ENCODE data around the gene PCOLCE2. TPM values are rescaled to one million over a fixed set of nuclear protein-coding genes. Genes with fewer than 3 reads are reported as not detected.

The PCOLCE2 gene
- total RNA-seq, 1 donor from 2014 or later: 1.7 TPM

DNA sequence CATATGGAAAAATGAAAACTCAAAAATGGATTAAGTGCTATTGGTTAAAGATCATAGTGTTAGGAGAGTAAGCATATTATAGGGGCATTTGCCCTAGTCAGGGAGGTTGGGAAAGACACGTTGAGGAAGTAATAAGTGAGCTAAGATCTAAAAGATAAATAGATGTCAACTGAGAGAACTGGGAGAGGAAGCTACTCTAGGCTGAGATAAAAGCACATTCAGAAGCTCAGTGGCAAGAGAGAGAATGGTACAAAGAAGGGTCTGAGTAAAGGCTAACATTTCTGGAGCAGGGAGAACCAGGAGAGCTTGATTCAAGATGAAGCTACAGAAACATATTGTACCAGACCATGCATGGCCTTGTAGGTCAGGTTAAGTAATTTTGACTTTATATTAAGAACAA is 101.2 kb downstream of the PCOLCE2 start:
- TF ChIP-seq CTCF (IDR thresholded peaks at IDR 0.05; ENCODE audit: insufficient read depth, low read length, poor library complexity, severe bottlenecking): no peak
- no peak for DNase-seq (ENCODE audit: low read depth)
- H3K36me3 ChIP-seq (ENCODE audit: control insufficient read depth, insufficient read depth, low read length): peaks cover 2% of the 10 kb centered on the region
- no peak overlapping the region for H3K4me3 ChIP-seq (ENCODE audit: low read depth, low read length)
- H3K27me3 ChIP-seq (ENCODE audit: control insufficient read depth, insufficient read depth, low read length): no peaks in the 10 kb centered on the region

GRCh38 chr3:142785996-142786395 is 102.9 kb downstream of the PCOLCE2 start:
- peaks cover 2% of the 10 kb centered on the region for H3K36me3 ChIP-seq (ENCODE audit: control insufficient read depth, insufficient read depth, low read length)
- no peaks in the 10 kb centered on the region for H3K27me3 ChIP-seq (ENCODE audit: control insufficient read depth, insufficient read depth, low read length)
- TF ChIP-seq CTCF (IDR thresholded peaks at IDR 0.05; ENCODE audit: insufficient read depth, low read length, poor library complexity, severe bottlenecking): no peak
- no peak overlapping the region for H3K4me3 ChIP-seq (ENCODE audit: low read depth, low read length)
- no peak for DNase-seq (ENCODE audit: low read depth)

GRCh38 chr3:142784228-142784627 is 104.7 kb downstream of the PCOLCE2 start:
- DNase-seq (ENCODE audit: low read depth): no peak
- H3K36me3 ChIP-seq (ENCODE audit: control insufficient read depth, insufficient read depth, low read length): peaks cover 2% of the 10 kb centered on the region
- H3K4me3 ChIP-seq (ENCODE audit: low read depth, low read length): no peak overlapping the region
- TF ChIP-seq CTCF (IDR thresholded peaks at IDR 0.05; ENCODE audit: insufficient read depth, low read length, poor library complexity, severe bottlenecking): no peak
- no peaks in the 10 kb centered on the region for H3K27me3 ChIP-seq (ENCODE audit: control insufficient read depth, insufficient read depth, low read length)

DNA sequence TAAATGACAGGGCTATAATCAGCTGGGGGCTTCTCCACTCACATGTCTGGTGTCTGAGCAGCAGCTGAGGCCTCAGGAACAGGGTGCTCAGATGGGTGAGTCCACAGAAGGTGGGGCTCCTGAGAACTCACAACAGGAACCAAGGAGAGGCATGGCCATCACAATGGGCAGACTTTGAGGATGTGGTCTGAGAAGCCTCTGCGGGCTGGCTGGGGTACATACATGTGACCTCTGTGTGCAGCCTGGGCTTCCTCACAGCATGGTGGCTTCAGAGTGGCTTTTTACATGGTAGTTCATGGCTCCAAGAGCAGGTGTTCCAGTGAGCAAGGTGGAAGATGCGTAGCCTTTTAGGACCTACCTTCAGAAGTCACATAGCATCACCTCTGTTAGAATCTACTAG is 106.3 kb downstream of the PCOLCE2 start:
- no peaks in the 10 kb centered on the region for H3K27me3 ChIP-seq (ENCODE audit: control insufficient read depth, insufficient read depth, low read length)
- H3K36me3 ChIP-seq (ENCODE audit: control insufficient read depth, insufficient read depth, low read length): no peaks in the 10 kb centered on the region
- no peak for DNase-seq (ENCODE audit: low read depth)
- no peak for TF ChIP-seq CTCF (IDR thresholded peaks at IDR 0.05; ENCODE audit: insufficient read depth, low read length, poor library complexity, severe bottlenecking)
- H3K4me3 ChIP-seq (ENCODE audit: low read depth, low read length): no peak overlapping the region

- no peak for TF ChIP-seq CTCF (IDR thresholded peaks at IDR 0.05; ENCODE audit: insufficient read depth, low read length, poor library complexity, severe bottlenecking)
- Histone ChIP-seq H3K4me3 (ENCODE audit: low read depth, low read length) (no peak overlapping the region), H3K27me3 (ENCODE audit: control insufficient read depth, insufficient read depth, low read length) (no peaks in the 10 kb centered on the region), H3K36me3 (ENCODE audit: control insufficient read depth, insufficient read depth, low read length) (no peaks in the 10 kb centered on the region)
- DNase-seq (ENCODE audit: low read depth): no peak
Measured at GRCh38 chr3:142779591-142779990, 109.3 kb downstream of the PCOLCE2 start.

DNA sequence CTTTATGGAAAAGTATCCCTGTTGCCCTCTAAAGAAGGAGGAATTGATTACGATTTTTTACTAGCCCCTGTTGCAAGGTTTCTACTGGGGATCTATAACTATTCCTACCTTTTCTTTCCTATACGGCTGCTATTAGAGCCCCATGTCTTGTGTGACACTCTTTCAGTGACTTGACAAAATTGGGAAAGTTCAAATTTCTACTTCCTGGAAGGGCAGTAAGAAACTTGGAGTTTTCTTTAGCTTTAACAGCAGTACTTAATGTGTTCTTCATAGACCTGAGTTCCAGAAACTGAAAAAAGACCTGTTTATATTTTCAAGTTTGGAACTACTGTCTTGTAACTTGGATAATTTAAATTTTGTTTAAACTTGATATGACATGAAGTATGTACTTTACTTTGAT is 110.3 kb downstream of the PCOLCE2 start:
- H3K27me3 ChIP-seq (ENCODE audit: control insufficient read depth, insufficient read depth, low read length): no peaks in the 10 kb centered on the region
- no peak for TF ChIP-seq CTCF (IDR thresholded peaks at IDR 0.05; ENCODE audit: insufficient read depth, low read length, poor library complexity, severe bottlenecking)
- DNase-seq (ENCODE audit: low read depth): no peak
- H3K4me3 ChIP-seq (ENCODE audit: low read depth, low read length): no peak overlapping the region
- no peaks in the 10 kb centered on the region for H3K36me3 ChIP-seq (ENCODE audit: control insufficient read depth, insufficient read depth, low read length)

Data from kidney epithelial cell (primary cell).